A673 (cell line): Measurements from ENCODE around the gene C12orf50. TPM values are rescaled to one million over a fixed set of nuclear protein-coding genes. Genes with fewer than 3 reads are reported as not detected.

Experiments used
- BruUV-seq: library from RNA; stranded (reverse); fragments of 400-500 nt; replicated peaks from 2 replicates; lab custom pipeline; 2021; lab: Mats Ljungman, UMichigan
- CTCF ChIA-PET: fragments of 300-600 bp; sonication (Branson Sonifier 250); formaldehyde crosslinking; loops from one replicate; lab custom pipeline; 2022; ENCODE audit warnings: antibody characterized with exemption; lab: Charles Lee
- POLR2A ChIA-PET: fragments of 300-600 bp; sonication (Branson Sonifier 250); formaldehyde crosslinking; loops from one replicate; lab custom pipeline; 2022; ENCODE audit warnings: antibody characterized with exemption; ENCODE audit not compliant: low non-redundant PET; lab: Charles Lee
- DNase-seq: peaks from one replicate; pipeline ENCODE4 v3.0.0-alpha.2; 2015; ENCODE audit warnings: low spot score
- H3K27ac ChIP-seq: fragments of 200-600 bp; sonication (generic); 2 replicates; pipeline ENCODE4 v1.5.1; 2016; ENCODE audit warnings: mixed run types, low read depth, mild to moderate bottlenecking, mixed read lengths, antibody characterized with exemption, low read length; ENCODE audit not compliant: poor library complexity, severe bottlenecking
- H3K27me3 ChIP-seq: fragments of 200-600 bp; sonication (generic); replicated peaks from 2 replicates; pipeline ENCODE4 v1.6.1; 2017; ENCODE audit warnings: mixed run types, low read depth, mild to moderate bottlenecking, mixed read lengths, antibody characterized with exemption, low read length; ENCODE audit not compliant: insufficient read depth, poor library complexity
- H3K36me3 ChIP-seq: fragments of 200-600 bp; sonication (generic); 2 replicates; pipeline ENCODE4 v1.6.1; 2016; ENCODE audit warnings: mixed run types, mild to moderate bottlenecking, mixed read lengths, antibody characterized with exemption, low read length; ENCODE audit not compliant: insufficient read depth, poor library complexity, severe bottlenecking
- H3K4me1 ChIP-seq: fragments of 200-600 bp; sonication (generic); 2 replicates; pipeline ENCODE4 v1.6.1; 2017; ENCODE audit warnings: mixed run types, mild to moderate bottlenecking, mixed read lengths, antibody characterized with exemption, low read length; ENCODE audit not compliant: insufficient read depth, poor library complexity, severe bottlenecking
- H3K4me3 ChIP-seq: fragments of 200-600 bp; sonication (generic); 2 replicates; pipeline ENCODE4 v1.5.1; 2016; ENCODE audit warnings: low read depth, mixed run types, mild to moderate bottlenecking, mixed read lengths, low read length; ENCODE audit not compliant: poor library complexity, severe bottlenecking
- H3K9me3 ChIP-seq: fragments of 200-600 bp; sonication (generic); 2 replicates; pipeline ENCODE4 v1.6.1; 2016; ENCODE audit warnings: mixed run types, low read depth, mild to moderate bottlenecking, mixed read lengths, antibody characterized with exemption, low read length; ENCODE audit not compliant: poor library complexity, severe bottlenecking
- EZH2 ChIP-seq: fragments of 200-600 bp; sonication (generic); IDR thresholded peaks from 2 replicates; pipeline ENCODE4 v1.6.1; 2017; ENCODE audit warnings: borderline replicate concordance, low read depth, mild to moderate bottlenecking, mixed read lengths, antibody characterized with exemption, low read length; ENCODE audit not compliant: poor library complexity, severe bottlenecking
- intact Hi-C: fragments of 100-400 bp; cut with micrococcal nuclease; formaldehyde crosslinking; loops from one replicate; pipeline ENCODE4 v1.10.0; 2022; ENCODE audit not compliant: unreplicated experiment
- total RNA-seq: library from RNA; stranded (reverse); gene quantifications from 2 replicates; pipeline ENCODE4 v1.2.3, GENCODE V29; 2021
- TF ChIP-seq, protein P1 (sequence below): fragments of 300-800, 200-600 bp; sonication (generic); conservative IDR thresholded peaks from 2 replicates; pipeline ENCODE4 v1.5.1; 2017; ENCODE audit warnings: low read depth, mild to moderate bottlenecking, antibody characterized with exemption, low read length, moderate library complexity, mixed read lengths

The C12orf50 gene
- total RNA-seq, 1 experiment from 2014 or later, result 0.15 TPM

DNA sequence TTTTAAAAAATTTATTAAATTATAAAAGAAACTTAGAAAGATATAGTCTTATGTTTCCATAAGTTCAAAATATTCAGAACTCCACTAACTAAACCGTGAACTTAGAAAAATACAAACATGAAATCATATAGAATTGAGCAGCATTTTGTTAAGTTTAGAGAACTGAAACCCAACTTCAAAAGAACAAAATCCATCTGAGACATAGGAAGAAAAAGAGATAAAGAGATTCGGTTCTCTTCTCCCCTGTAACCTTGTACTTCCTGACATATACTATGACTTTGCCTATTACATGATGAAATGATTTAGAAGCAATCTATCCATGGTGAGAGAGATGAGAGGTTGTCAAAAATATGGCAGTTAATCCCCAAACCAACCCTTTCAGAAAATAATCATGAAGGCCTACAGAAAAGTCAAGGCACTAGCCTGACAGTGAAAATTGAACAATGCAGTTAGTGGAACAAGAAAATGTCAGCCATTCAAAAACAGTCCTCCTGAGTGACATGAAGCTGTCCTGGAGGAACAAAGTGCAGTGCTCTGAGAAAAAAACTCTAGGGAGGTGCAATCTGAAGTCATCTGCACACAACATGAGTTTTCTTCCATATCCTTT lies 44.0 kb downstream of the C12orf50 start:
- no peak overlapping the region for H3K4me3 ChIP-seq
- H3K4me1 ChIP-seq, result peaks cover 3% of the 10 kb centered on the region
- CTCF ChIA-PET, result no interaction called here
- no peak overlapping the region for H3K27ac ChIP-seq
- intact Hi-C loops, result no loop called here
- no TSS peak for BruUV-seq
- no peaks in the 10 kb centered on the region for H3K9me3 ChIP-seq
- TF ChIP-seq, protein P1, sequence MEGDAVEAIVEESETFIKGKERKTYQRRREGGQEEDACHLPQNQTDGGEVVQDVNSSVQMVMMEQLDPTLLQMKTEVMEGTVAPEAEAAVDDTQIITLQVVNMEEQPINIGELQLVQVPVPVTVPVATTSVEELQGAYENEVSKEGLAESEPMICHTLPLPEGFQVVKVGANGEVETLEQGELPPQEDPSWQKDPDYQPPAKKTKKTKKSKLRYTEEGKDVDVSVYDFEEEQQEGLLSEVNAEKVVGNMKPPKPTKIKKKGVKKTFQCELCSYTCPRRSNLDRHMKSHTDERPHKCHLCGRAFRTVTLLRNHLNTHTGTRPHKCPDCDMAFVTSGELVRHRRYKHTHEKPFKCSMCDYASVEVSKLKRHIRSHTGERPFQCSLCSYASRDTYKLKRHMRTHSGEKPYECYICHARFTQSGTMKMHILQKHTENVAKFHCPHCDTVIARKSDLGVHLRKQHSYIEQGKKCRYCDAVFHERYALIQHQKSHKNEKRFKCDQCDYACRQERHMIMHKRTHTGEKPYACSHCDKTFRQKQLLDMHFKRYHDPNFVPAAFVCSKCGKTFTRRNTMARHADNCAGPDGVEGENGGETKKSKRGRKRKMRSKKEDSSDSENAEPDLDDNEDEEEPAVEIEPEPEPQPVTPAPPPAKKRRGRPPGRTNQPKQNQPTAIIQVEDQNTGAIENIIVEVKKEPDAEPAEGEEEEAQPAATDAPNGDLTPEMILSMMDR, result no peak
- no peak for TF ChIP-seq EZH2
- POLR2A ChIA-PET, result no interaction called here
- no peaks in the 10 kb centered on the region for H3K27me3 ChIP-seq
- no peak for DNase-seq
- H3K36me3 ChIP-seq, result no peaks in the 10 kb centered on the region

DNA sequence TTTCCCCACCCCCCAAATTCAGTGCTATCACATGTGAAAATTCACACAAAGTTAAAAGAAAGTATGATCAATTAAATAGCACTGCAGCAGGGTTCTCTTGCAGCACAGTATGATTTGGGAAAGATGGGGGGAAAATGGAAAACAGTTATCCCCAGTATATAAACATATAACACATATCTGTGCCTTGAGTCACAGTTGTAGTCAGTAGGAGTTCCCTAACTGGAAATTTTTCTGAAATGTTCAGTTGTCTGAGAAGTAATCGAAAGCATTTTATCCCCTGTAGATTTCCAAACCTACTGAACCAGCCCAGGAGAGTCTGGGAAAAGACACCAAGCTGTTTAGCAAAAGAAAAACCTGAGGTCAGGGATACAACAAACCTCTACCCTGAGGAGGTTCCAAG lies 47.0 kb downstream of the C12orf50 start:
- H3K9me3 ChIP-seq, result no peaks in the 10 kb centered on the region
- CTCF ChIA-PET, result no interaction called here
- TF ChIP-seq, protein P1, result no peak
- no peak for TF ChIP-seq EZH2
- POLR2A ChIA-PET, result no interaction called here
- no peaks in the 10 kb centered on the region for H3K36me3 ChIP-seq
- H3K4me3 ChIP-seq, result no peak overlapping the region
- H3K27ac ChIP-seq, result no peak overlapping the region
- DNase-seq, result no peak
- BruUV-seq, result no TSS peak
- H3K27me3 ChIP-seq, result no peaks in the 10 kb centered on the region
- intact Hi-C loops, result no loop called here
- H3K4me1 ChIP-seq, result peaks cover 12% of the 10 kb centered on the region

DNA sequence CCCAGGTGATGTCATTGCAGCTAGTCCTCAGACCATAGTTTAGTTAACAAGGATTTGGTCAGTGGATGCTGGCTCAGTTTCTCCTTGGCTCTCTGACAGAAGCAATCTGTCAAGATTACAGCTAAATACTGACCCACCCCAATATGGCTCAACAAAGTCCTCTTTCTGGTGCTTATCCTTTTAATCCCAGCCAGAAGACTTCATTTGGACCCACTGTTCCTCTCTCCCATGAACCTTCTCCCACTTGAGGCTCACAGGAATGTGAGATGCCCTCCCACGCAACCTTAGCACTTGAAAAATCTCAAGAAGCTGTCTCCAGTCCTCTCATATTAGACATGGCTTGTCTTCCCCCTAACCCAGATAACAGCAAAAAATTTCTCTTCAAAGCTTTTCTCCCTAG lies 47.7 kb downstream of the C12orf50 start:
- no peak for DNase-seq
- Histone ChIP-seq H3K9me3 (no peaks in the 10 kb centered on the region), H3K4me1 (peaks cover 12% of the 10 kb centered on the region), H3K27ac (no peak overlapping the region), H3K27me3 (no peaks in the 10 kb centered on the region), H3K4me3 (no peak overlapping the region), H3K36me3 (no peaks in the 10 kb centered on the region)
- TF ChIP-seq EZH2, result no peak
- TF ChIP-seq, protein P1, result no peak
- intact Hi-C loops, result no loop called here
- no TSS peak for BruUV-seq
- POLR2A ChIA-PET, result no interaction called here
- CTCF ChIA-PET, result no interaction called here
